K562 (cell line): Measurements from ENCODE around the gene FAIM. TPM values are rescaled to one million over a fixed set of nuclear protein-coding genes. Genes with fewer than 3 reads are reported as not detected.

Experiments used
- ATAC-seq: fragments of 200-7000 bp; cut with Tn5 transposase; 3 replicates; pipeline ENCODE4 v1.9.1; 2020; ENCODE audit warnings: moderate library complexity
- BruUV-seq: library from RNA; stranded (reverse); fragments of 400-500 nt; replicated peaks from 2 replicates; lab custom pipeline; 2021; lab: Mats Ljungman, UMichigan
- CTCF ChIA-PET: fragments of 300-600 bp; formaldehyde crosslinking; extraction: SDS; loops from one replicate; lab custom pipeline; 2021; ENCODE audit warnings: low intra/inter-chr PET ratio; lab: Yijun Ruan, JAX
- POLR2A ChIA-PET: fragments of 300-600, 350-650 bp; sonication (Branson Sonifier 250); formaldehyde crosslinking; extraction: SDS; loops from one replicate; lab custom pipeline; 2021; ENCODE audit warnings: antibody characterized with exemption, inconsistent platforms; lab: Yijun Ruan, JAX
- DNase-seq, 4 experiments: peaks; one replicate each; pipeline versions ENCODE4 v3.0.0 to v3.0.0-alpha.2; 2011 to 2018; ENCODE audit warnings: low spot score in 3 of 4, mixed read lengths in 3 of 4; ENCODE audit errors: extremely low read depth in 1 of 4
- FAIRE-seq: peaks from 2 replicates; lab custom pipeline; 2011; peaks lifted over from hg19 to GRCh38; lab: Jason Lieb, UNC
- H2AFZ ChIP-seq: 2 replicates; pipeline ENCODE4 v1.6.0; 2011; ENCODE audit warnings: low read depth, low read length, control low read depth, inconsistent platforms
- H3K27ac ChIP-seq: fragments of 200-600 bp; 3 replicates; pipeline ENCODE4 v1.8.0; 2011; ENCODE audit warnings: low read depth, mild to moderate bottlenecking, control low read depth, inconsistent platforms, low read length, moderate library complexity, mixed read lengths; ENCODE audit errors: extremely low read depth
- H3K27me3 ChIP-seq, 2 experiments: fragments of 300-600 bp in 1 of 2; 2 replicates in 1 of 2; 3 replicates in 1 of 2; pipeline versions ENCODE4 v1.6.0 to v1.8.0; 2011; ENCODE audit warnings: inconsistent platforms in 2 of 2, low read length in 2 of 2, mild to moderate bottlenecking in 1 of 2, mixed read lengths in 1 of 2, moderate library complexity in 1 of 2; ENCODE audit not compliant: control insufficient read depth in 2 of 2, insufficient read depth in 2 of 2
- H3K36me3 ChIP-seq: fragments of 300-600 bp; 3 replicates; pipeline ENCODE4 v1.8.0; 2011; ENCODE audit warnings: mild to moderate bottlenecking, low read length, inconsistent platforms; ENCODE audit not compliant: control insufficient read depth, insufficient read depth
- H3K4me1 ChIP-seq, 2 experiments: fragments of 200-600 bp in 1 of 2; replicated peaks in 1 of 2; 2 replicates in 1 of 2; 3 replicates in 1 of 2; pipeline versions ENCODE4 v1.5.1 to v1.8.0; 2011; ENCODE audit warnings: inconsistent platforms in 2 of 2, low read length in 2 of 2, mild to moderate bottlenecking in 1 of 2, mixed read lengths in 1 of 2, moderate library complexity in 1 of 2; ENCODE audit not compliant: control insufficient read depth in 2 of 2, insufficient read depth in 2 of 2
- H3K4me2 ChIP-seq: 2 replicates; pipeline ENCODE4 v1.6.1; 2011; ENCODE audit warnings: low read length, control low read depth, inconsistent platforms, mixed read lengths; ENCODE audit not compliant: insufficient read depth
- H3K4me3 ChIP-seq: fragments of 200-600 bp; sonication (generic), shearing (Covaris generic); 2 replicates; pipeline ENCODE4 v1.5.1; 2016; ENCODE audit warnings: control low read depth, inconsistent platforms
- H3K79me2 ChIP-seq: fragments of 200-600 bp; 3 replicates; pipeline ENCODE4 v1.8.0; 2011; ENCODE audit warnings: low read length, inconsistent platforms; ENCODE audit not compliant: control insufficient read depth, insufficient read depth
- H3K9ac ChIP-seq, 2 experiments: 2 replicates each; pipeline versions ENCODE4 v1.6.0 to v1.6.1; 2011; ENCODE audit warnings: low read depth in 2 of 2, low read length in 2 of 2, control low read depth in 1 of 2, inconsistent platforms in 1 of 2, mild to moderate bottlenecking in 1 of 2, mixed read lengths in 1 of 2; ENCODE audit not compliant: insufficient read depth in 1 of 2
- H3K9me1 ChIP-seq: one replicate; pipeline ENCODE4 v1.6.0; 2011; ENCODE audit warnings: inconsistent platforms, mild to moderate bottlenecking, low read length, moderate library complexity; ENCODE audit not compliant: control insufficient read depth, insufficient read depth
- H3K9me3 ChIP-seq: replicated peaks from 2 replicates; pipeline ENCODE4 v1.5.1; 2011; ENCODE audit warnings: low read depth, low read length, inconsistent platforms; ENCODE audit not compliant: control insufficient read depth, insufficient read depth
- H4K20me1 ChIP-seq: replicated peaks from 2 replicates; pipeline ENCODE4 v1.6.1; 2011; ENCODE audit warnings: low read length, inconsistent platforms, mixed read lengths; ENCODE audit not compliant: control insufficient read depth, insufficient read depth
- BCOR ChIP-seq: fragments of 450-650 bp; IDR thresholded peaks from 2 replicates; pipeline ENCODE4 v1.6.1; 2016
- CREB3 ChIP-seq: fragments of 450-650 bp; conservative IDR thresholded peaks from 2 replicates; pipeline ENCODE4 v1.6.1; 2016; ENCODE audit warnings: missing genetic modification characterization, low read depth, mild to moderate bottlenecking, missing compliant biosample characterization, moderate library complexity
- E2F5 ChIP-seq: sonication (generic); formaldehyde crosslinking; IDR thresholded peaks from 2 replicates; pipeline ENCODE4 v1.8.0; 2022; ENCODE audit warnings: mild to moderate bottlenecking, missing genetic modification reagents
- ELF4 ChIP-seq: fragments of 450-650 bp; formaldehyde crosslinking; IDR thresholded peaks from 2 replicates; pipeline ENCODE4 v1.4.0; 2022; ENCODE audit warnings: missing genetic modification characterization
- HNRNPUL1 ChIP-seq: fragments of 200-400 bp; formaldehyde crosslinking; IDR thresholded peaks from 2 replicates; pipeline ENCODE4 v1.6.1; 2017; ENCODE audit warnings: low read length
- JUN ChIP-seq, 2 experiments: sonication (generic) in 1 of 2; formaldehyde crosslinking in 1 of 2; IDR thresholded peaks; 2 replicates each; pipeline versions ENCODE4 v1.6.1 to v1.8.0; 2012 to 2022; ENCODE audit warnings: borderline replicate concordance in 2 of 2, mild to moderate bottlenecking in 2 of 2, improper control_type of control experiment in 1 of 2, low read depth in 1 of 2, low read length in 1 of 2, missing genetic modification reagents in 1 of 2
- PHF8 ChIP-seq: fragments of 200-600 bp; sonication (generic); IDR thresholded peaks from 2 replicates; pipeline ENCODE4 v1.6.1; 2012; ENCODE audit warnings: mixed run types, mild to moderate bottlenecking, inconsistent platforms, low read length, moderate library complexity, borderline replicate concordance
- SNAPC5 ChIP-seq: fragments of 250-450 bp; sonication (Bioruptor Pico); IDR thresholded peaks from 2 replicates; pipeline ENCODE4 v1.8.0; 2021; ENCODE audit warnings: moderate library complexity, mild to moderate bottlenecking, inconsistent platforms
- THRA ChIP-seq: fragments of 450-650 bp; IDR thresholded peaks from 2 replicates; pipeline ENCODE4 v1.6.1; 2017; ENCODE audit warnings: mild to moderate bottlenecking, moderate library complexity
- ZBTB1 ChIP-seq: sonication (generic); formaldehyde crosslinking; IDR thresholded peaks from 2 replicates; pipeline ENCODE4 v1.8.1; 2023; ENCODE audit warnings: missing genetic modification reagents, low read depth, mild to moderate bottlenecking, borderline replicate concordance
- ZBTB17 ChIP-seq: fragments of 450-650 bp; formaldehyde crosslinking; IDR thresholded peaks from 2 replicates; pipeline ENCODE4 v1.4.0; 2020; ENCODE audit warnings: mild to moderate bottlenecking
- ZBTB9 ChIP-seq: fragments of 450-650 bp; formaldehyde crosslinking; IDR thresholded peaks from 2 replicates; pipeline ENCODE4 v1.4.0; 2020; ENCODE audit warnings: mild to moderate bottlenecking, moderate library complexity
- WGBS: fragments of 100-300 bp; shearing (Covaris generic); methylation state at CpG from one replicate; pipeline ENCODE4 v1.1.6; 2016; ENCODE audit warnings: low coverage, mixed read lengths; ENCODE audit not compliant: insufficient coverage; ENCODE audit errors: missing lambda C conversion rate; 5-methylcytosine and 5-hydroxymethylcytosine counted together
- in situ Hi-C: fragments of 300-500 bp; cut with MboI; formaldehyde crosslinking; loops from 4 replicates; pipeline ENCODE4 v1.15.0; 2018; ENCODE audit warnings: inconsistent platforms, mixed read lengths
- intact Hi-C: fragments of 100-400 bp; cut with micrococcal nuclease; formaldehyde crosslinking; loops from 2 replicates; pipeline ENCODE4 v1.14.2; 2022
- polyA plus RNA-seq, 8 experiments: library from polyadenylated mRNA; depleted of rRNA in 4 of 8; stranded (reverse) in 5 of 8; unstranded in 3 of 8; fragments of >200 nt; fragmentation: Nextera tagmentation in 2 of 8; fragmentation: Illumina TruSeq in 1 of 8; extraction: Ambion mirVana in 2 of 8; extraction: Trizol in 1 of 8; gene quantifications; 2 replicates each; pipeline versions ENCODE4 v1.2.1 to v1.2.3, GENCODE V29; 2011 to 2014; ENCODE audit warnings: inconsistent platforms in 1 of 8, missing spikeins in 1 of 8
- total RNA-seq, 7 experiments: library from RNA; depleted of rRNA in 6 of 7; stranded (reverse); fragments of >200 nt in 6 of 7; fragmentation: Illumina TruSeq in 2 of 7; extraction: Trizol in 2 of 7; gene quantifications; 2 replicates each; pipeline versions ENCODE4 v1.2.1 to v1.2.3, GENCODE V29; 2011 to 2021; ENCODE audit warnings: low replicate concordance in 1 of 7

FAIM gene
- total and polyA plus RNA-seq, 9 of the 15 experiments (the other 6 are each of a cell fraction or from before 2014, with no cell fraction given), result 2.5 to 7.9 (median 6.6) TPM

- WGBS, result 5% methylated on average over 22 of the region's 22 CpGs
- peak overlapping the region; percentile 91 for H3K4me2 ChIP-seq
- peak; percentile 4 for ATAC-seq
- no peaks in the 10 kb centered on the region for H3K9me1 ChIP-seq
- H3K27ac ChIP-seq, result peak overlapping the region; percentile 78
- H3K36me3 ChIP-seq, result peaks cover 3% of the 10 kb centered on the region; the same call in 2 of the 3 replicates
- H3K4me3 ChIP-seq, result peak overlapping the region; percentile 64
- H3K9ac ChIP-seq, result peak overlapping the region; percentile 72 to 92
- in situ Hi-C loops, result no loop called here
- peaks cover 0 to 7% of the 10 kb centered on the region in 2 experiments; a peak in 3 of 5 replicates for H3K4me1 ChIP-seq
- peak; percentile 6 for FAIRE-seq
- no peaks in the 10 kb centered on the region for H3K27me3 ChIP-seq
- H3K79me2 ChIP-seq, result peaks cover 19% of the 10 kb centered on the region
- BruUV-seq, result TSS peak; percentile 79
- no peaks in the 10 kb centered on the region for H3K9me3 ChIP-seq
- POLR2A ChIA-PET, result interaction anchor here (0.6 to 4.7 kb wide), 7 partner anchors 13 to 325 kb away, joined by 3 to 28 read pairs (median 4); partner anchors contain the start of gene FAIM
- peak overlapping the region; percentile 96 for H2AFZ ChIP-seq
- intact Hi-C loops, result loop anchor here (1.0 to 5.0 kb wide), 5 partner anchors 116 to 329 kb away; partner anchors contain the start of gene PIK3CB
- peak in 1 of 4 experiments; percentile 20 for DNase-seq
- CTCF ChIA-PET, result interaction anchor here (0.5 to 2.0 kb wide), 4 partner anchors 253 to 736 kb away, joined by 3 to 14 read pairs (median 5); no protein-coding TSS in a partner anchor
- H4K20me1 ChIP-seq, result no peaks in the 10 kb centered on the region
- no peak for TF ChIP-seq ELF4 (CRISPR knock-in tag)
- TF ChIP-seq HNRNPUL1, result no peak
- no peak for TF ChIP-seq ZBTB17 (CRISPR knock-in tag)
- no peak for TF ChIP-seq JUN (IDR thresholded peaks at IDR 0.05; ENCODE audit: borderline replicate concordance, low read depth, low read length)
- TF ChIP-seq JUN (CRISPR knock-in tag; IDR thresholded peaks at IDR 0.05; ENCODE audit: borderline replicate concordance), result 0 out of 2 replicates have a peak, but pooled peaks have one; percentile 50
- no peak for TF ChIP-seq ZBTB9 (CRISPR knock-in tag)
- no peak for TF ChIP-seq THRA
- TF ChIP-seq E2F5, result no peak
- peak; percentile 81 for TF ChIP-seq PHF8
- TF ChIP-seq BCOR, result no peak
- no peak for TF ChIP-seq ZBTB1 (CRISPR knock-in tag)
- no peak for TF ChIP-seq SNAPC5 (CRISPR knock-in tag)
- TF ChIP-seq CREB3 (tag), result no peak
These were observed 15.0 kb upstream of the FAIM start for GRCh38 chr3:138593488-138594149.
